ENCODE data around the gene DNASE1L1. TPM values are rescaled to one million over a fixed set of nuclear protein-coding genes. Genes with fewer than 3 reads are reported as not detected.
A peak's percentile ranks its signal among the peaks of the same experiment; 100 is the strongest.
"Not testable (repeated sequence)": the region's sequence is repeated elsewhere in the genome, so short reads cannot be mapped to it uniquely, and the experiment has no call there.

The DNASE1L1 gene
- total and polyA plus RNA-seq, 5 experiments from 2014 or later: 12.7 to 19.9 (median 15.3) TPM

- Mint-ChIP-seq H3K27me3 (no peaks in the 10 kb centered on the region), H3K27ac (peak overlapping the region in 6 of 10 donors; percentile 1 to 84 (median 56)), H3K4me3 (no peak overlapping the region), H3K9me3 (no peaks in the 10 kb centered on the region), H3K4me1 (peaks cover 10 to 30% (median 20%) of the 10 kb centered on the region in 4 donors), H3K36me3 (peaks cover 13 to 28% (median 16%) of the 10 kb centered on the region in 3 donors)
- POLR2A ChIA-PET: interaction anchor here (0.7 to 6.0 kb wide), 4 partner anchors 9 to 114 kb away, joined by 3 to 102 read pairs (median 70); partner anchors contain the start of genes DNASE1L1, FAM3A, SLC10A3 and TAFAZZIN
- ATAC-seq (no peak), DNase-seq (no peak)
Measured at GRCh38 chrX:154401918-154402621, 7.0 kb downstream of the DNASE1L1 start.

GRCh38 chrX:154401045-154401799 lies 7.8 kb downstream of the DNASE1L1 start:
- Mint-ChIP-seq H3K36me3 (peaks cover 13 to 28% (median 16%) of the 10 kb centered on the region in 3 donors), H3K4me3 (peak overlapping the region in 5 of 10 donors; percentile 12 to 63 (median 45)), H3K9me3 (no peaks in the 10 kb centered on the region), H3K27ac (peak overlapping the region in 9 of 10 donors; percentile 31 to 100 (median 60)), H3K27me3 (no peaks in the 10 kb centered on the region), H3K4me1 (peaks cover 10 to 32% (median 22%) of the 10 kb centered on the region in 4 donors)
- POLR2A ChIA-PET: interaction anchor here (4.0 to 6.0 kb wide), 6 partner anchors 10 to 133 kb away, joined by 15 to 102 read pairs (median 38); partner anchors contain the start of genes ATP6AP1, DNASE1L1, FAM3A and LAGE3
- ATAC-seq (no peak), DNase-seq (no peak)

- peak overlapping the region in 9 of 10 donors; percentile 14 to 100 (median 96) for H3K4me3 Mint-ChIP-seq
- not testable (repeated sequence) for H3K9me3 Mint-ChIP-seq, H3K27me3 Mint-ChIP-seq, ATAC-seq, DNase-seq
- H3K4me1 Mint-ChIP-seq: peaks cover 10 to 32% (median 22%) of the 10 kb centered on the region in 4 donors
- H3K36me3 Mint-ChIP-seq: peaks cover 13 to 28% (median 16%) of the 10 kb centered on the region in 3 donors
- POLR2A ChIA-PET: interaction anchor here (2.0 to 6.0 kb wide), 8 partner anchors 11 to 134 kb away, joined by 8 to 102 read pairs (median 36); partner anchors contain the start of genes ATP6AP1, DNASE1L1, FAM3A and LAGE3
- H3K27ac Mint-ChIP-seq: peak overlapping the region in 8 of 10 donors; percentile 51 to 100 (median 98)
Measured at GRCh38 chrX:154400369-154400817, 8.7 kb downstream of the DNASE1L1 start.

GRCh38 chrX:154399527-154400368 lies 9.3 kb downstream of the DNASE1L1 start:
- no peaks in the 10 kb centered on the region for H3K27me3 Mint-ChIP-seq
- H3K36me3 Mint-ChIP-seq: peaks cover 13 to 28% (median 16%) of the 10 kb centered on the region in 3 donors
- H3K27ac Mint-ChIP-seq: peak overlapping the region; percentile 97 to 100 (median 99)
- peak in 5 of 10 donors; percentile 24 to 40 (median 34) for DNase-seq
- peak overlapping the region; percentile 94 to 100 (median 96) for H3K4me3 Mint-ChIP-seq
- POLR2A ChIA-PET: interaction anchor here (0.8 to 6.0 kb wide), 13 partner anchors 11 to 143 kb away, joined by 3 to 102 read pairs (median 15); partner anchors contain the start of genes ATP6AP1, DNASE1L1, FAM3A and FLNA
- H3K9me3 Mint-ChIP-seq: no peaks in the 10 kb centered on the region
- H3K4me1 Mint-ChIP-seq: peaks cover 10 to 32% (median 22%) of the 10 kb centered on the region in 4 donors
- no peak for ATAC-seq

GRCh38 chrX:154398668-154399526 lies 10.2 kb downstream of the DNASE1L1 start:
- Mint-ChIP-seq H3K27ac (peak overlapping the region; percentile 97 to 100 (median 99)), H3K4me3 (peak overlapping the region; percentile 94 to 100 (median 96)), H3K27me3 (no peaks in the 10 kb centered on the region), H3K36me3 (peaks cover 13 to 26% (median 16%) of the 10 kb centered on the region in 3 donors), H3K4me1 (peaks cover 10 to 32% (median 22%) of the 10 kb centered on the region in 4 donors), H3K9me3 (no peaks in the 10 kb centered on the region)
- POLR2A ChIA-PET: interaction anchor here (0.6 to 6.0 kb wide), 36 partner anchors 12 to 429 kb away, joined by 3 to 102 read pairs (median 6); partner anchors contain the start of genes ATP6AP1, DNASE1L1, EMD and FAM3A
- ATAC-seq (peak; percentile 46 to 54), DNase-seq (peak; percentile 69 to 91 (median 80))

- H3K36me3 Mint-ChIP-seq: peaks cover 13 to 26% (median 16%) of the 10 kb centered on the region in 3 donors
- DNase-seq (peak; percentile 64 to 96 (median 87)), ATAC-seq (peak; percentile 75 to 82)
- H3K9me3 Mint-ChIP-seq: no peaks in the 10 kb centered on the region
- peaks cover 10 to 32% (median 22%) of the 10 kb centered on the region in 4 donors for H3K4me1 Mint-ChIP-seq
- POLR2A ChIA-PET: interaction anchor here (0.7 to 6.0 kb wide), 36 partner anchors 13 to 471 kb away, joined by 3 to 102 read pairs (median 5); partner anchors contain the start of genes ATP6AP1, DNASE1L1, EMD and FAM3A
- H3K4me3 Mint-ChIP-seq: peak within 1 kb of the TSS; percentile 94 to 100 (median 96)
- H3K27me3 Mint-ChIP-seq: no peaks in the 10 kb centered on the region
- H3K27ac Mint-ChIP-seq: peak within 1 kb of the TSS; percentile 97 to 100 (median 99)
Measured at GRCh38 chrX:154397888-154398667, 11.0 kb downstream of the DNASE1L1 start, which contains the start of gene RPL10. TSS of gene RPL10 (plus strand) at chrX:154398377. CDS start at chrX:154398520, 143 bp downstream.

- Mint-ChIP-seq H3K36me3 (peaks cover 13 to 26% (median 16%) of the 10 kb centered on the region in 3 donors), H3K4me3 (peak overlapping the region; percentile 94 to 100 (median 96)), H3K9me3 (no peaks in the 10 kb centered on the region), H3K4me1 (peaks cover 10 to 30% (median 21%) of the 10 kb centered on the region in 4 donors), H3K27ac (peak overlapping the region; percentile 97 to 100 (median 99)), H3K27me3 (no peaks in the 10 kb centered on the region)
- POLR2A ChIA-PET: interaction anchor here (0.5 to 6.0 kb wide), 34 partner anchors 11 to 470 kb away, joined by 3 to 102 read pairs (median 5); partner anchors contain the start of genes ATP6AP1, DNASE1L1, EMD and FAM3A
- ATAC-seq: peak; percentile 11 to 32
- peak in 6 of 10 donors; percentile 26 to 70 (median 37) for DNase-seq
Measured at GRCh38 chrX:154396973-154397887, 11.8 kb downstream of the DNASE1L1 start.

GRCh38 chrX:154396363-154396762 lies 12.7 kb downstream of the DNASE1L1 start:
- POLR2A ChIA-PET: interaction anchor here (0.6 to 5.4 kb wide), 6 partner anchors 23 to 152 kb away, joined by 3 to 102 read pairs (median 3); partner anchors contain the start of genes SLC10A3 and UBL4A
- Mint-ChIP-seq H3K4me3 (peak overlapping the region in 7 of 10 donors; percentile 14 to 99 (median 94)), H3K4me1 (peaks cover 10 to 28% (median 21%) of the 10 kb centered on the region in 4 donors), H3K36me3 (peaks cover 13 to 25% (median 16%) of the 10 kb centered on the region in 3 donors), H3K27ac (peak overlapping the region in 1 of 10 donors; percentile 100)
- not testable (repeated sequence) for ATAC-seq, DNase-seq, H3K9me3 Mint-ChIP-seq, H3K27me3 Mint-ChIP-seq

Data from naive thymus-derived CD8-positive, alpha-beta T cell (primary cell).